Measurements from ENCODE around the gene RCAN1.
A peak's percentile ranks its signal among the peaks of the same experiment; 100 is the strongest.

The RCAN1 gene

GRCh38 chr21:34614628-34615486, at the start of gene RCAN1:
Gene RCAN1 (minus strand): TSS chr21:34615113. CDS start chr21:34615011, 102 bp downstream.
- ChIA-PET POLR2A (no interaction called here), CTCF (interaction anchor here (1.1 to 6.7 kb wide), 7 partner anchors 11 to 247 kb away, joined by 3 to 67 read pairs (median 5); no protein-coding TSS in a partner anchor)
- TF ChIP-seq CTCF (IDR thresholded peaks at IDR 0.05; ENCODE audit: control extremely low read depth, extremely low read depth, low read depth, missing control alignments) = no peak
- peak; percentile 94 for DNase-seq (ENCODE audit: extremely low spot score)

- DNase-seq (ENCODE audit: extremely low spot score) = no peak
- POLR2A ChIA-PET = no interaction called here
- no peak for TF ChIP-seq CTCF (IDR thresholded peaks at IDR 0.05; ENCODE audit: control extremely low read depth, extremely low read depth, low read depth, missing control alignments)
- CTCF ChIA-PET = no interaction called here
Observed at GRCh38 chr21:34661848-34662247, 46.9 kb upstream of the RCAN1 start.

GRCh38 chr21:34653522-34653921, 38.6 kb upstream of the RCAN1 start:
- TF ChIP-seq CTCF (IDR thresholded peaks at IDR 0.05; ENCODE audit: control extremely low read depth, extremely low read depth, low read depth, missing control alignments) = no peak
- CTCF ChIA-PET = interaction anchor here (1.1 to 3.0 kb wide), 2 partner anchors 17 to 22 kb away, joined by 3 to 16 read pairs; no protein-coding TSS in a partner anchor
- DNase-seq (ENCODE audit: extremely low spot score) = no peak
- POLR2A ChIA-PET = no interaction called here

- POLR2A ChIA-PET = no interaction called here
- DNase-seq (ENCODE audit: extremely low spot score) = no peak
- CTCF ChIA-PET = interaction anchor here (1.4 to 1.8 kb wide), 2 partner anchors 14 to 19 kb away, joined by 4 read pairs; no protein-coding TSS in a partner anchor
- TF ChIP-seq CTCF (IDR thresholded peaks at IDR 0.05; ENCODE audit: control extremely low read depth, extremely low read depth, low read depth, missing control alignments) = no peak
Observed at GRCh38 chr21:34651642-34652041, 36.7 kb upstream of the RCAN1 start.

- POLR2A ChIA-PET = no interaction called here
- DNase-seq (ENCODE audit: extremely low spot score) = no peak
- no peak for TF ChIP-seq CTCF (IDR thresholded peaks at IDR 0.05; ENCODE audit: control extremely low read depth, extremely low read depth, low read depth, missing control alignments)
- CTCF ChIA-PET = interaction anchor here (1.4 to 1.8 kb wide), 2 partner anchors 15 to 20 kb away, joined by 4 read pairs; no protein-coding TSS in a partner anchor
Observed at GRCh38 chr21:34650861-34651431, 36.0 kb upstream of the RCAN1 start.

GRCh38 chr21:34649400-34649799, 34.5 kb upstream of the RCAN1 start:
- POLR2A ChIA-PET = no interaction called here
- TF ChIP-seq CTCF (IDR thresholded peaks at IDR 0.05; ENCODE audit: control extremely low read depth, extremely low read depth, low read depth, missing control alignments) = no peak
- no peak for DNase-seq (ENCODE audit: extremely low spot score)
- CTCF ChIA-PET = interaction anchor here (1.3 to 3.3 kb wide), 6 partner anchors 13 to 46 kb away, joined by 3 to 11 read pairs (median 4); no protein-coding TSS in a partner anchor

Measured in GM10248 (cell line).